ENCODE results near the gene LMAN2L. TPM values are rescaled to one million over a fixed set of nuclear protein-coding genes. Genes with fewer than 3 reads are reported as not detected.
"Not testable (repeated sequence)": the region's sequence is repeated elsewhere in the genome, so short reads cannot be mapped to it uniquely, and the experiment has no call there.

Gene LMAN2L
- total and polyA plus RNA-seq, 12 donors: 11.0 to 31.4 (median 18.8) TPM

DNA sequence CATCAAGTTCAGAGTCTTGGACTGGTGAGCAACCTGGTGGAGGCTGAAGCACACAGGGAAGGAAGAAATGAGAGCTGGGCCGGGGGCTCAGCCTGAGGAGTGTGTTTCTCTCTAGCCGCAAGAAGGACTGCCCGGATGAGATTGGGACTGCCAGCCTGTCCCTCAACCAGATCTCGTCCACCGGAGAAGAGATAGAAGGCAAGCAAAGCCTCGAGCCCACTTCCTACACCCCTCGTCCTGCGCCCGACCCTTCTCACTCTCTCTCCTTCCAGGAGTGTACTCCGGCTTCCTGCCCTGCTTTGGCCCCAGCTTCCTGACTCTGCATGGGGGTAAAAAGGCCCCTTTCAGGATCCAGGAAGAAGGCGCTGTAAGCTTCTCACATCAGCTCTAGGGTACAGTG, 71.1 kb downstream of the LMAN2L start:
- no peak overlapping the region for H3K27ac ChIP-seq
- 65 to 73% methylated on average over 11 of the region's 11 CpGs for WGBS, 2 donors
- ATAC-seq (no peak), DNase-seq (no peak)
- H3K27me3 ChIP-seq: no peaks in the 10 kb centered on the region
- TF ChIP-seq, protein P1, sequence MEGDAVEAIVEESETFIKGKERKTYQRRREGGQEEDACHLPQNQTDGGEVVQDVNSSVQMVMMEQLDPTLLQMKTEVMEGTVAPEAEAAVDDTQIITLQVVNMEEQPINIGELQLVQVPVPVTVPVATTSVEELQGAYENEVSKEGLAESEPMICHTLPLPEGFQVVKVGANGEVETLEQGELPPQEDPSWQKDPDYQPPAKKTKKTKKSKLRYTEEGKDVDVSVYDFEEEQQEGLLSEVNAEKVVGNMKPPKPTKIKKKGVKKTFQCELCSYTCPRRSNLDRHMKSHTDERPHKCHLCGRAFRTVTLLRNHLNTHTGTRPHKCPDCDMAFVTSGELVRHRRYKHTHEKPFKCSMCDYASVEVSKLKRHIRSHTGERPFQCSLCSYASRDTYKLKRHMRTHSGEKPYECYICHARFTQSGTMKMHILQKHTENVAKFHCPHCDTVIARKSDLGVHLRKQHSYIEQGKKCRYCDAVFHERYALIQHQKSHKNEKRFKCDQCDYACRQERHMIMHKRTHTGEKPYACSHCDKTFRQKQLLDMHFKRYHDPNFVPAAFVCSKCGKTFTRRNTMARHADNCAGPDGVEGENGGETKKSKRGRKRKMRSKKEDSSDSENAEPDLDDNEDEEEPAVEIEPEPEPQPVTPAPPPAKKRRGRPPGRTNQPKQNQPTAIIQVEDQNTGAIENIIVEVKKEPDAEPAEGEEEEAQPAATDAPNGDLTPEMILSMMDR (IDR thresholded peaks at IDR 0.05): no peak
- no peaks in the 10 kb centered on the region for H3K36me3 ChIP-seq
- H3K4me1 ChIP-seq: peaks cover 0 to 14% (median 8%) of the 10 kb centered on the region in 9 donors
- intact Hi-C loops (cut with DNase I): no loop called here
- H3K9me3 ChIP-seq: peaks cover 0 to 12% (median 5%) of the 10 kb centered on the region in 11 donors
- H3K4me3 ChIP-seq: no peak overlapping the region

DNA sequence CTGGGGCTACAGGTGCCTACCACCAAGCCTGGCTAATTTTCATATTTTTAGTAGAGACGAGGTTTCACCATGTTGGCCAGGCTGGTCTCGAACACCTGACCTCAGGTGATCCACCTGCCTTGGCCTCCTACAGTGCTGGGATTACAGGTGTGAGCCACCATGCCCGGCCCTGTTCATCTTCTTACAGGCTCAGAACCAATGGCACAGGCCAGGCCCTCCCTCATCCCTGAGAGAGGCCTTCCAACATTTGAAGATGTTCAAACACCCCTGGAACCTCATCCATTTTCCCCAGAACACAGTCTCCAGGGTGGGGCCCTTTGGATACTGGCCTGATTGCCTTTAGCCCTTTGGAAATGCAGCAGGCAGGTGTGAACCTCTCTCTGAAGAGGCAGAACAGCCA, 74.1 kb downstream of the LMAN2L start:
- H3K9me3 ChIP-seq: peaks cover 0 to 12% (median 5%) of the 10 kb centered on the region in 11 donors
- peak overlapping the region in 9 of 10 donors; percentile 12 to 67 (median 49) for H3K27ac ChIP-seq
- H3K36me3 ChIP-seq; intact Hi-C loops (cut with DNase I); H3K27me3 ChIP-seq; ATAC-seq; H3K4me3 ChIP-seq; DNase-seq: not testable (repeated sequence)
- WGBS, 2 donors: 91 to 93% methylated on average over 3 of the region's 3 CpGs
- H3K4me1 ChIP-seq: peaks cover 0 to 14% (median 8%) of the 10 kb centered on the region in 9 donors

DNA sequence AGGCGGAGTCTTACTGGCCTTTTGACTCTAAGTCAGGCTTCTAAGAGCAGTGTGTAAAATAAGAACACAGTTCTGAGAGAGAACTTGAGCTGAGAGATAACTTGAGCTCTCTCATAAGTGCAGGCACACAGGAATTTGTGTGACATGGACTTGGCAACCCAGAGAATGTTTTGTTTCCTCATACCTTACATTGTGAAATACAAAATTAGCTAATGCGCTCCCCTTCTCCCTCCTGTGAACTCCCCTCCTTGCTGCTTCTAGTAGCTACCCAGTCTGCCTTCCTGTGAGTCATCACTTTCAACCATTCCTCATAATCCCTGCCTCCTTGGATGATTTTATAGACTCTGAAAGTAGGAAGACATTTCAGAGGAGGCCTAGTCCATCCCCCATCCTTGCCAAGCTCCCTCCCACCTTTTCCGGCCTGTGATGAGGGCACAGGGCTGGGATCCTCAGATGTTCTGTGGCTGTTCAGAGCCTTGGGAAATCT, 74.7 kb downstream of the LMAN2L start:
- WGBS, 2 donors: 51 to 59% methylated on average over 3 of the region's 3 CpGs
- TF ChIP-seq, protein P1 (IDR thresholded peaks at IDR 0.05): no peak
- intact Hi-C loops (cut with DNase I): no loop called here
- Histone ChIP-seq H3K27ac (peak overlapping the region in 9 of 10 donors; percentile 12 to 67 (median 58)), H3K36me3 (no peaks in the 10 kb centered on the region), H3K9me3 (peaks cover 0 to 12% (median 5%) of the 10 kb centered on the region in 11 donors), H3K4me3 (no peak overlapping the region), H3K27me3 (no peaks in the 10 kb centered on the region), H3K4me1 (peaks cover 0 to 14% (median 8%) of the 10 kb centered on the region in 9 donors)
- ATAC-seq (peak; percentile 57 to 95 (median 78)), DNase-seq (no peak)

DNA sequence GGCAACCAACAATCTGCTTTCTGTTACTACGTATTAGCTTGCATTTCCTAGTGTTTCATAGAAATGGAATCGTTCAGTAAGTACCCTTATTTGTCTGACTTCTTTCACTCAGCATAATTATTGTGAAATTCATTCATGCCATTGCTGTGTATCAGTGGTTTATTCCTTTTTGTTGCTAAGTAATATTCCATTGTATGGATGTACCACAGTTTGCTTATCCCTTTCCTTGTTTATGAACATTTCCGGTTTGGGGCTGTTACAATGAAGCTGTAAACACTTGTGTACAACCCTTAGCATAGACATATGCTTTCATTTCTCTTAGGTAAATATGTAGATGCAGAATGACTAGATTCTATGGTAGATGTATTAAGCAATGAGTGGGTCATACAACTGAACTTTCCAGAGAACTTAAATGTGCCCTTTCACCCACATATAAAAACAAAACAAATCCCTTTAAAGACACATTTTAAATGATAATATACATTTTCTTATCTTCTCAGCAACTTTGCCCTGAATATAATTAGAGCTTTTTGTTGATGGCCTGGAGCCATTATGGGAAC, 75.4 kb downstream of the LMAN2L start:
- Histone ChIP-seq H3K4me1 (peaks cover 0 to 14% (median 8%) of the 10 kb centered on the region in 9 donors), H3K4me3 (no peak overlapping the region), H3K36me3 (no peaks in the 10 kb centered on the region), H3K27ac (peak overlapping the region in 8 of 10 donors; percentile 42 to 67 (median 59)), H3K27me3 (no peaks in the 10 kb centered on the region), H3K9me3 (peaks cover 0 to 12% (median 5%) of the 10 kb centered on the region in 11 donors)
- intact Hi-C loops (cut with DNase I): no loop called here
- ATAC-seq: no peak
- TF ChIP-seq, protein P1 (IDR thresholded peaks at IDR 0.05): no peak
- no peak for DNase-seq
- WGBS, 2 donors: 91 to 97% methylated on average over 3 of the region's 3 CpGs

GRCh38 chr2:96663829-96664228, 76.0 kb downstream of the LMAN2L start:
- H3K9me3 ChIP-seq: peaks cover 0 to 12% (median 5%) of the 10 kb centered on the region in 11 donors
- DNase-seq (no peak), ATAC-seq (no peak)
- H3K4me3 ChIP-seq: no peak overlapping the region
- H3K4me1 ChIP-seq: peaks cover 0 to 14% (median 8%) of the 10 kb centered on the region in 9 donors
- no peaks in the 10 kb centered on the region for H3K27me3 ChIP-seq
- intact Hi-C loops (cut with DNase I): no loop called here
- TF ChIP-seq, protein P1 (IDR thresholded peaks at IDR 0.05): no peak
- H3K36me3 ChIP-seq: no peaks in the 10 kb centered on the region
- H3K27ac ChIP-seq: no peak overlapping the region
- 65 to 75% methylated on average over 7 of the region's 7 CpGs for WGBS, 2 donors

Data from heart right ventricle (tissue), 16 donors.